ENCODE measurements around the gene SLC35F1. TPM values are rescaled to one million over a fixed set of nuclear protein-coding genes. Genes with fewer than 3 reads are reported as not detected.
"Not testable (repeated sequence)": the region's sequence is repeated elsewhere in the genome, so short reads cannot be mapped to it uniquely, and the experiment has no call there.

The SLC35F1 gene
- total RNA-seq, 1 donor from 2014 or later: 4.5 TPM

DNA sequence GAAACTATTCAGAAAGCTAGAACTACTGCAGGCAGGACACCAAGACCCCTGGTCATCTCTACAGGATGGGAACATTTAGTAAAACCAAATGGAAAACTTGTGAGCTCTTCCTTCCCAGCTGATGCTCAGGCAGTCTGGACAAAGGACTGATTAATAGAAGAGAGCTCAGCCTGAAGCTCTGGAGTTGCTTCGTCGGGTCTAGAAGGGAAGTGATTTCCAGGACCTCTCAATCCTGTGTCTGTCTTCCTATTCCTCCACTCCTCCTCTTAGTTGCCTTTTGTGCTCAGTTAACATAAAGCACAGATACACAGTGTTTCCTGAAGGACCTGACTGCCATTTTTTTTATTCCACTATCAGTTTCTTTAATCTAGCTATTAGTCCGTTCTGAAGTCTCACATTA lies 54.2 kb downstream of the SLC35F1 start:
- H3K9me3 Mint-ChIP-seq (ENCODE audit: low read depth): peaks cover 11% of the 10 kb centered on the region
- no peak overlapping the region for H3K4me3 Mint-ChIP-seq (ENCODE audit: low read depth)
- DNase-seq (ENCODE audit: low spot score, unreplicated experiment): no peak
- no peaks in the 10 kb centered on the region for H3K4me1 Mint-ChIP-seq (ENCODE audit: low read depth)
- no peaks in the 10 kb centered on the region for H3K27me3 Mint-ChIP-seq
- H3K27ac Mint-ChIP-seq: no peak overlapping the region
- H3K36me3 Mint-ChIP-seq (ENCODE audit: insufficient read depth): peaks cover 4% of the 10 kb centered on the region
- TF ChIP-seq, protein P1, sequence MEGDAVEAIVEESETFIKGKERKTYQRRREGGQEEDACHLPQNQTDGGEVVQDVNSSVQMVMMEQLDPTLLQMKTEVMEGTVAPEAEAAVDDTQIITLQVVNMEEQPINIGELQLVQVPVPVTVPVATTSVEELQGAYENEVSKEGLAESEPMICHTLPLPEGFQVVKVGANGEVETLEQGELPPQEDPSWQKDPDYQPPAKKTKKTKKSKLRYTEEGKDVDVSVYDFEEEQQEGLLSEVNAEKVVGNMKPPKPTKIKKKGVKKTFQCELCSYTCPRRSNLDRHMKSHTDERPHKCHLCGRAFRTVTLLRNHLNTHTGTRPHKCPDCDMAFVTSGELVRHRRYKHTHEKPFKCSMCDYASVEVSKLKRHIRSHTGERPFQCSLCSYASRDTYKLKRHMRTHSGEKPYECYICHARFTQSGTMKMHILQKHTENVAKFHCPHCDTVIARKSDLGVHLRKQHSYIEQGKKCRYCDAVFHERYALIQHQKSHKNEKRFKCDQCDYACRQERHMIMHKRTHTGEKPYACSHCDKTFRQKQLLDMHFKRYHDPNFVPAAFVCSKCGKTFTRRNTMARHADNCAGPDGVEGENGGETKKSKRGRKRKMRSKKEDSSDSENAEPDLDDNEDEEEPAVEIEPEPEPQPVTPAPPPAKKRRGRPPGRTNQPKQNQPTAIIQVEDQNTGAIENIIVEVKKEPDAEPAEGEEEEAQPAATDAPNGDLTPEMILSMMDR (IDR thresholded peaks at IDR 0.05; ENCODE audit: unreplicated experiment): no peak

DNA sequence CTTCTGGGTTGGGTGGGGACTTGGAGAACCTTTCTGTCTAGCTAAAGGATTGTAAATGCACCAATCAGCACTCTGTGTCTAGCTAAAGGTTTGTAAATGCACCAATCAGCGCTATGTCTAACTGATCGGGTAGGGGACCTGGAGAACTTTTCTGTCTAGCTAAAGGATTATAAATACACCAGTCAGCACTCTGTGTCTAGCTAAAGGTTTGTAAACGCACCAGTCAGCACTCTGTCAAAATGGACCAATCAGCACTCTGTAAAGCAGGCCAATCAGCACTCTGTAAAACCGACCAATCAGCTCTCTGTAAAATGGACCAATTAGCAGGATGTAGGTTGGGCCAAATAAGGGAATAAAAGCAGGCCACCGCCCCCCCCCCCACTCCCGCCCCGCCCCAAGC lies 58.7 kb downstream of the SLC35F1 start:
- H3K27ac Mint-ChIP-seq; H3K4me3 Mint-ChIP-seq (ENCODE audit: low read depth); H3K36me3 Mint-ChIP-seq (ENCODE audit: insufficient read depth); DNase-seq (ENCODE audit: low spot score, unreplicated experiment); H3K27me3 Mint-ChIP-seq; H3K4me1 Mint-ChIP-seq (ENCODE audit: low read depth): not testable (repeated sequence)
- peaks cover 19% of the 10 kb centered on the region for H3K9me3 Mint-ChIP-seq (ENCODE audit: low read depth)

DNA sequence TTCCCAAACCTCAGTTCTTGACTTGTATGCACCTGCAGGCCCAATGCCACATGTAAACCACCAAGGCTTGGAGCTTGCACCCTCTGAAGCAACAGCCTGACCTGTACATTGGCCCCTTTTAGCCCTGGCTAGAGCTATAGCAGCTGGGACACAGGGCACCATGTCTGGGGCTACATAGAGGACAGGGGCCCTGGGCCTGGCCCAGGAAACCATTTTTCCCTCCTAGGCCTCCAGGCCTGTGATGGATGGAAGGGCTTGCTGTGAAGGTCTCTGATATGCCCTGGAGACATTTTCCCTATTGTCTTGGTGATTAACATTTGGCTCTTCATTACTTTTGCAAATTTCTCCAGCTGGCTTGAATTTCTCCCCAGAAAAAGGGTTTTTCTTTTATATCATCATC lies 64.6 kb downstream of the SLC35F1 start:
- DNase-seq (ENCODE audit: low spot score, unreplicated experiment): no peak
- TF ChIP-seq, protein P1 (IDR thresholded peaks at IDR 0.05; ENCODE audit: unreplicated experiment): no peak
- Mint-ChIP-seq H3K4me1 (ENCODE audit: low read depth) (no peaks in the 10 kb centered on the region), H3K9me3 (ENCODE audit: low read depth) (peaks cover 16% of the 10 kb centered on the region), H3K27ac (no peak overlapping the region), H3K27me3 (no peaks in the 10 kb centered on the region), H3K4me3 (ENCODE audit: low read depth) (no peak overlapping the region), H3K36me3 (ENCODE audit: insufficient read depth) (peaks cover 4% of the 10 kb centered on the region)

DNA sequence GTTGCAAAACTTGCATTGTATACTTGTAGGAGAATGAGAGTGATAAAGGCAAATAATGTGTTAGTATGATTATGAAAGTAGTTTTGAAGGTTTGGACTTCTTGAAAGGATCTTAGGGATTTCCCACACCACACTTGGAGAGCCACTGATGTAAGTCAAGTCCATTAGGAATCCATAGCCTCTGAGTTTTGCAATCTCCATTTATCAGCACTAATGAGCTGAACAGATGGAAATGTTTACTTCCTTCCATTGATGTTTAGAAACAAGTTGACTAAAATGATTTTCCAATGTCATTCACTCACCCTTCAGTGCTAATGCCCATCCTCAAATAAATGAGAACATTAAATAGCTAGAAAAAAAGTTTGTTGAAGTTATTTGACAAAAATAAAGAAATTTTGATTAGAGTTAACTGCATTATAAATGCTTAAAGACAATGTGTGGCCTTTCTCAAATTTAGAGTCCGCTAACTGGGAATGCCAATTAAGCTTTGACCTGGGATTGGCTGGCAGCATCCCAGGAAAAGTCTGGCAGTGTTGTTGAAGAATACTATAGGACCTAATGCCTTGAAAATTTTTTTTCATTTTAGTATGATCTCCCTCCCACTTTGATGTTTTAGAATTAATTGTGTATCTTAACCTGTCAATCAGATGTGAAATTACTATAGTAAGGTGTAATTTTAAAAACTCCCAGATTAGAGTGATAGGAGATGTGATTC lies 68.0 kb downstream of the SLC35F1 start:
- Mint-ChIP-seq H3K27me3 (no peaks in the 10 kb centered on the region), H3K36me3 (ENCODE audit: insufficient read depth) (peaks cover 4% of the 10 kb centered on the region), H3K4me1 (ENCODE audit: low read depth) (no peaks in the 10 kb centered on the region), H3K27ac (no peak overlapping the region), H3K4me3 (ENCODE audit: low read depth) (no peak overlapping the region), H3K9me3 (ENCODE audit: low read depth) (peaks cover 12% of the 10 kb centered on the region)
- DNase-seq (ENCODE audit: low spot score, unreplicated experiment): no peak
- TF ChIP-seq, protein P1 (IDR thresholded peaks at IDR 0.05; ENCODE audit: unreplicated experiment): no peak

DNA sequence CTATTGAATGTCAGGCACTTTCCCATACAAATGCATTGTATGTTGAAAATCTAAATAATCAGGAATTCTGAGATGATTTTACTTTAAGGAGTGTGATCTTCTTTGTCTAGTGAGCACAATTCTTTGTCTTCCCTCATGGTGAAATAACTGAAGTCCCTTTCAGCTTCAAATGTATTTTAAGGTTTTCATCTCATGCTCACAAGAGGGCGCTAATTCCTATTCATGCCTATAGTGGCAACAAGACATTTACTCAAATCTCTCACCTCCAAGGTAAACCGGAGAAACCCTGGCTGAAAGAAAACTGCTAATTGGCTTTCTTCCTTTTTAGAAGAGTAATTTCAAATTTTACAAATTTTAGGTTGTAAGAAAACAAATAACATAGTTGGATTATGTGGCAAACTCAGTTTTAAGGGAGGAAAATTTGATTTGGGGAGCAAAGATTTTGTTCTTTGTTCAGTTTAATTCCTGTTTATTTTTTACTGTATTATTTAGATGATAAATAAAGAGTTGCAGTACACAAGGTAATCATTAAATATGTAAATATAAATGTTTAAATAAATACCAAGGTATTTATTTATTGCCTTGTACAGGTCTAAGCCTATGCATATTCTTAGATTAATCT lies 69.1 kb downstream of the SLC35F1 start:
- Mint-ChIP-seq H3K36me3 (ENCODE audit: insufficient read depth) (peaks cover 2% of the 10 kb centered on the region), H3K27ac (no peak overlapping the region), H3K4me3 (ENCODE audit: low read depth) (no peak overlapping the region), H3K9me3 (ENCODE audit: low read depth) (peaks cover 6% of the 10 kb centered on the region), H3K4me1 (ENCODE audit: low read depth) (no peaks in the 10 kb centered on the region), H3K27me3 (no peaks in the 10 kb centered on the region)
- TF ChIP-seq, protein P1 (IDR thresholded peaks at IDR 0.05; ENCODE audit: unreplicated experiment): peak; percentile 78
- no peak for DNase-seq (ENCODE audit: low spot score, unreplicated experiment)

DNA sequence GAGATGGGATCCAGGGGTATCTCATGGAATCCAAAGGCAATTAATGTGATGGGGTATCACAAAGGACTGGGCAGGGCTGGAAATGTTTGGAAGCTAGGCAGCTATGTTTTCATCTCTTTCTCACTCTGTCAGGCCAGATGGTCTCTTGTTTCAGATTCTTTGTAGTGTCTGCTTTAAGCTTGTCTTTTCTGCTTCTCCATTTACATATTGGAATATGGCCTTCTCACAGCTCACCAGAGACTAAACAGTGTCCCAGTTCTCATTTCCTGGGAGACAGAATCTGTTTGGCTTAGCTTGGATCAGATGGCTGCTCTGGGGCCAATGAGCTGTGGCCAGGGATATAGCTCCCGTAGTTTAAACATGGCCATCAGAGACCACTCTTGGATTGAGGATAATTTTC lies 78.9 kb downstream of the SLC35F1 start:
- Mint-ChIP-seq H3K36me3 (ENCODE audit: insufficient read depth) (no peaks in the 10 kb centered on the region), H3K4me3 (ENCODE audit: low read depth) (no peak overlapping the region), H3K27me3 (no peaks in the 10 kb centered on the region), H3K4me1 (ENCODE audit: low read depth) (no peaks in the 10 kb centered on the region), H3K9me3 (ENCODE audit: low read depth) (no peaks in the 10 kb centered on the region), H3K27ac (no peak overlapping the region)
- no peak for DNase-seq (ENCODE audit: low spot score, unreplicated experiment)
- TF ChIP-seq, protein P1 (IDR thresholded peaks at IDR 0.05; ENCODE audit: unreplicated experiment): no peak

All from progenitor cell of endocrine pancreas (in vitro differentiated cells).